HCT116 (cell line): Measurements from ENCODE around the gene CMBL. TPM values are rescaled to one million over a fixed set of nuclear protein-coding genes. Genes with fewer than 3 reads are reported as not detected.

ENCODE experiments used
- ATAC-seq: fragments of 200-7000 bp; cut with Tn5 transposase; 2 replicates; pipeline ENCODE4 v1.9.1; 2020; ENCODE audit warnings: mild to moderate bottlenecking, moderate library complexity
- BruUV-seq: library from RNA; stranded (reverse); fragments of 400-500 nt; replicated peaks from 2 replicates; lab custom pipeline; 2021; lab: Mats Ljungman, UMichigan
- CTCF ChIA-PET: fragments of 300-600 bp; sonication (Branson Sonifier 250); formaldehyde crosslinking; loops from one replicate; lab custom pipeline; 2021; ENCODE audit warnings: antibody characterized with exemption; lab: Charles Lee
- POLR2A ChIA-PET: fragments of 300-600, 350-600 bp; sonication (Branson Sonifier 250); formaldehyde crosslinking; loops from one replicate; lab custom pipeline; 2021; ENCODE audit warnings: antibody characterized with exemption; lab: Charles Lee
- RAD21 ChIA-PET, 2 experiments: fragments of 300-600 bp; sonication (Branson Sonifier 250); formaldehyde crosslinking; loops; one replicate each; lab custom pipeline; 2023; ENCODE audit warnings: low total read pairs in 2 of 2; ENCODE audit not compliant: uncharacterized antibody in 2 of 2, unreplicated experiment in 2 of 2, low non-redundant PET in 1 of 2; lab: Charles Lee
- DNase-seq: peaks from one replicate; pipeline ENCODE4 v3.0.0-alpha.2; 2010; ENCODE audit warnings: low read depth, low spot score
- H2AFZ ChIP-seq: fragments of 200-600 bp; shearing (Covaris generic), sonication (generic); 2 replicates; pipeline ENCODE4 v1.6.1; 2017; ENCODE audit warnings: low read depth, mixed run types, mixed read lengths, antibody characterized with exemption, low read length; ENCODE audit not compliant: poor library complexity, severe bottlenecking
- H3K27ac ChIP-seq: 2 replicates; pipeline ENCODE4 v1.5.1; 2012; ENCODE audit warnings: low read depth, low read length
- H3K27me3 ChIP-seq: fragments of 200-600 bp; sonication (generic); 2 replicates; pipeline ENCODE4 v1.6.1; 2016; ENCODE audit warnings: mixed run types, low read length, mixed read lengths; ENCODE audit not compliant: insufficient read depth
- H3K36me3 ChIP-seq, 2 experiments: fragments of 200-500 bp in 1 of 2; fragments of 200-600 bp in 1 of 2; sonication (Bioruptor generic) in 1 of 2; sonication (generic) in 1 of 2; 2 replicates each; pipeline versions ENCODE4 v1.5.1 to v1.6.1; 2014 to 2016; ENCODE audit warnings: low read length in 2 of 2, inconsistent platforms in 1 of 2, mixed read lengths in 1 of 2, mixed run types in 1 of 2; ENCODE audit not compliant: insufficient read depth in 2 of 2, control insufficient read depth in 1 of 2
- H3K4me1 ChIP-seq, 2 experiments: fragments of 200-600 bp in 1 of 2; sonication (generic) in 1 of 2; 2 replicates each; pipeline versions ENCODE4 v1.5.1 to v1.6.1; 2012 to 2017; ENCODE audit warnings: low read length in 2 of 2, inconsistent platforms in 1 of 2, mild to moderate bottlenecking in 1 of 2, mixed read lengths in 1 of 2, mixed run types in 1 of 2, moderate library complexity in 1 of 2; ENCODE audit not compliant: insufficient read depth in 2 of 2, control insufficient read depth in 1 of 2
- H3K4me2 ChIP-seq: fragments of 200-600 bp; sonication (generic); 2 replicates; pipeline ENCODE4 v1.6.1; 2017; ENCODE audit warnings: mixed run types, low read length, mixed read lengths
- H3K4me3 ChIP-seq, 2 experiments: fragments of 200-600 bp in 1 of 2; sonication (generic) in 1 of 2; replicated peaks in 1 of 2; 2 replicates each; pipeline ENCODE4 v1.5.1; 2011 to 2016; ENCODE audit warnings: low read length in 2 of 2, control low read depth in 1 of 2, low read depth in 1 of 2, mild to moderate bottlenecking in 1 of 2, mixed read lengths in 1 of 2, mixed run types in 1 of 2
- H3K79me2 ChIP-seq: fragments of 200-600 bp; sonication (generic); 2 replicates; pipeline ENCODE4 v1.6.1; 2017; ENCODE audit warnings: mild to moderate bottlenecking, mixed run types, low read length, moderate library complexity, mixed read lengths; ENCODE audit not compliant: insufficient read depth
- H3K9ac ChIP-seq: fragments of 200-600 bp; sonication (generic); 2 replicates; pipeline ENCODE4 v1.6.1; 2016; ENCODE audit warnings: low read length, mixed read lengths
- H3K9me2 ChIP-seq: fragments of 200-600 bp; sonication (generic), shearing (Covaris generic); 2 replicates; pipeline ENCODE4 v1.6.1; 2017; ENCODE audit warnings: mixed run types, mild to moderate bottlenecking, moderate library complexity; ENCODE audit not compliant: insufficient read depth
- H3K9me3 ChIP-seq, 2 experiments: fragments of 200-500 bp in 1 of 2; fragments of 200-600 bp in 1 of 2; sonication (Bioruptor generic) in 1 of 2; sonication (generic) in 1 of 2; 2 replicates each; pipeline ENCODE4 v1.6.1; 2014 to 2017; ENCODE audit warnings: low read length in 2 of 2, mixed read lengths in 2 of 2, inconsistent platforms in 1 of 2, low read depth in 1 of 2, mild to moderate bottlenecking in 1 of 2, mixed run types in 1 of 2, moderate library complexity in 1 of 2; ENCODE audit not compliant: control insufficient read depth in 1 of 2, insufficient read depth in 1 of 2
- H4K20me1 ChIP-seq: fragments of 200-600 bp; sonication (generic), shearing (Covaris generic); 2 replicates; pipeline ENCODE4 v1.6.1; 2017; ENCODE audit warnings: mixed run types, mild to moderate bottlenecking, moderate library complexity; ENCODE audit not compliant: insufficient read depth
- CBX3 ChIP-seq: IDR thresholded peaks from 2 replicates; pipeline ENCODE4 v1.6.1; 2012; ENCODE audit warnings: low read depth
- CEBPB ChIP-seq: IDR thresholded peaks from 2 replicates; pipeline ENCODE4 v1.6.1; 2012; ENCODE audit warnings: low read depth
- EGR1 ChIP-seq: IDR thresholded peaks from 2 replicates; pipeline ENCODE4 v1.6.1; 2012; ENCODE audit warnings: low read depth
- ELF1 ChIP-seq: IDR thresholded peaks from 2 replicates; pipeline ENCODE4 v1.6.1; 2012; ENCODE audit warnings: low read depth, borderline replicate concordance
- EZH2phosphoT487 ChIP-seq: fragments of 200-600 bp; IDR thresholded peaks from 2 replicates; pipeline ENCODE4 v1.6.1; 2018; ENCODE audit warnings: antibody characterized with exemption, borderline replicate concordance
- FOSL1 ChIP-seq: IDR thresholded peaks from 2 replicates; pipeline ENCODE4 v1.6.1; 2012; ENCODE audit warnings: low read depth
- JUND ChIP-seq: IDR thresholded peaks from 2 replicates; pipeline ENCODE4 v1.6.1; 2012
- POLR2AphosphoS5 ChIP-seq: IDR thresholded peaks from 2 replicates; pipeline ENCODE4 v1.6.1; 2011; ENCODE audit warnings: mild to moderate bottlenecking, low read depth, low read length, moderate library complexity
- RAD21 ChIP-seq: IDR thresholded peaks from 2 replicates; pipeline ENCODE4 v1.6.1; 2012; ENCODE audit warnings: low read depth, mild to moderate bottlenecking
- SIN3A ChIP-seq: IDR thresholded peaks from 2 replicates; pipeline ENCODE4 v1.6.1; 2012; ENCODE audit warnings: low read depth
- SRF ChIP-seq: IDR thresholded peaks from 2 replicates; pipeline ENCODE4 v1.6.1; 2012; ENCODE audit warnings: low read depth
- TCF7L2 ChIP-seq: IDR thresholded peaks from 2 replicates; pipeline ENCODE4 v1.7.0; 2011; ENCODE audit warnings: borderline replicate concordance, inconsistent platforms; ENCODE audit not compliant: insufficient read depth, insufficient read length; ENCODE audit errors: extremely low read depth
- YY1 ChIP-seq: IDR thresholded peaks from 2 replicates; pipeline ENCODE4 v1.6.1; 2011; ENCODE audit warnings: low read length, low read depth, moderate library complexity, mild to moderate bottlenecking; ENCODE audit not compliant: insufficient replicate concordance; ENCODE audit errors: extremely low read depth
- ZNF274 ChIP-seq: fragments of 200-500 bp; sonication (Bioruptor generic); IDR thresholded peaks from 2 replicates; pipeline ENCODE4 v1.6.1; 2014; ENCODE audit warnings: mild to moderate bottlenecking, low read depth, low read length, inconsistent platforms
- intact Hi-C: fragments of 100-400 bp; cut with micrococcal nuclease; formaldehyde crosslinking; loops from 2 replicates; pipeline ENCODE4 v1.10.0; 2022
- total RNA-seq: library from RNA; stranded (reverse); gene quantifications from one replicate; pipeline ENCODE4 v1.2.1, GENCODE V29; 2021; ENCODE audit not compliant: unreplicated experiment
- TF ChIP-seq, protein P1 (sequence below): IDR thresholded peaks from 2 replicates; pipeline ENCODE4 v1.6.1; 2011; ENCODE audit warnings: mild to moderate bottlenecking, low read length, moderate library complexity; ENCODE audit not compliant: insufficient replicate concordance; ENCODE audit errors: extremely low read depth
- TF ChIP-seq, protein P2 (sequence below), 3 experiments: fragments of 200-600 bp in 1 of 3; sonication (generic) in 1 of 3; IDR thresholded peaks in 2 of 3; conservative IDR thresholded peaks in 1 of 3; 2 replicates each; pipeline ENCODE4 v1.5.1; 2012 to 2017; ENCODE audit warnings: low read depth in 2 of 3, low read length in 2 of 3, antibody characterized with exemption in 1 of 3, borderline replicate concordance in 1 of 3, control low read depth in 1 of 3, mild to moderate bottlenecking in 1 of 3, mixed read lengths in 1 of 3, mixed run types in 1 of 3, moderate library complexity in 1 of 3; ENCODE audit not compliant: insufficient read depth in 1 of 3
- TF ChIP-seq, protein P3 (sequence below): IDR thresholded peaks from 2 replicates; pipeline ENCODE4 v1.6.1; 2012

The CMBL gene
- total RNA-seq, 1 experiment from 2014 or later, result 51.0 TPM

GRCh38 chr5:10339958-10340357, 32.3 kb upstream of the CMBL start:
- Histone ChIP-seq H3K4me3 (no peak overlapping the region), H3K27me3 (no peaks in the 10 kb centered on the region), H2AFZ (no peak overlapping the region)
- BruUV-seq, result no TSS peak
- TF ChIP-seq EZH2phosphoT487 (no peak), JUND (no peak), ZNF274 (no peak), POLR2AphosphoS5 (no peak)
- TF ChIP-seq, all 23 proteins: peak for 0
- H3K36me3 ChIP-seq, result no peaks in the 10 kb centered on the region
- RAD21 ChIA-PET, result no interaction called here
- H3K9me3 ChIP-seq, result no peaks in the 10 kb centered on the region
- intact Hi-C loops, result no loop called here
- no peak overlapping the region for H3K9ac ChIP-seq
- no peak overlapping the region for H3K4me2 ChIP-seq
- CTCF ChIA-PET, result no interaction called here
- H3K79me2 ChIP-seq, result no peaks in the 10 kb centered on the region
- no peaks in the 10 kb centered on the region for H4K20me1 ChIP-seq
- H3K27ac ChIP-seq, result no peak overlapping the region
- DNase-seq, result no peak
- no peaks in the 10 kb centered on the region for H3K4me1 ChIP-seq
- ATAC-seq, result no peak
- POLR2A ChIA-PET, result no interaction called here
- H3K9me2 ChIP-seq, result no peaks in the 10 kb centered on the region

- no TSS peak for BruUV-seq
- Histone ChIP-seq H3K79me2 (no peaks in the 10 kb centered on the region), H4K20me1 (no peaks in the 10 kb centered on the region), H3K9me2 (no peaks in the 10 kb centered on the region), H3K4me2 (no peak overlapping the region), H3K9me3 (no peaks in the 10 kb centered on the region), H3K27me3 (no peaks in the 10 kb centered on the region), H2AFZ (no peak overlapping the region), H3K36me3 (no peaks in the 10 kb centered on the region), H3K27ac (no peak overlapping the region), H3K9ac (no peak overlapping the region), H3K4me3 (no peak overlapping the region), H3K4me1 (no peaks in the 10 kb centered on the region)
- RAD21 ChIA-PET, result no interaction called here
- POLR2A ChIA-PET, result no interaction called here
- CTCF ChIA-PET, result no interaction called here
- no peak for ATAC-seq
- no peak for DNase-seq
- intact Hi-C loops, result no loop called here
- no peak for TF ChIP-seq CBX3
- TF ChIP-seq, protein P1, sequence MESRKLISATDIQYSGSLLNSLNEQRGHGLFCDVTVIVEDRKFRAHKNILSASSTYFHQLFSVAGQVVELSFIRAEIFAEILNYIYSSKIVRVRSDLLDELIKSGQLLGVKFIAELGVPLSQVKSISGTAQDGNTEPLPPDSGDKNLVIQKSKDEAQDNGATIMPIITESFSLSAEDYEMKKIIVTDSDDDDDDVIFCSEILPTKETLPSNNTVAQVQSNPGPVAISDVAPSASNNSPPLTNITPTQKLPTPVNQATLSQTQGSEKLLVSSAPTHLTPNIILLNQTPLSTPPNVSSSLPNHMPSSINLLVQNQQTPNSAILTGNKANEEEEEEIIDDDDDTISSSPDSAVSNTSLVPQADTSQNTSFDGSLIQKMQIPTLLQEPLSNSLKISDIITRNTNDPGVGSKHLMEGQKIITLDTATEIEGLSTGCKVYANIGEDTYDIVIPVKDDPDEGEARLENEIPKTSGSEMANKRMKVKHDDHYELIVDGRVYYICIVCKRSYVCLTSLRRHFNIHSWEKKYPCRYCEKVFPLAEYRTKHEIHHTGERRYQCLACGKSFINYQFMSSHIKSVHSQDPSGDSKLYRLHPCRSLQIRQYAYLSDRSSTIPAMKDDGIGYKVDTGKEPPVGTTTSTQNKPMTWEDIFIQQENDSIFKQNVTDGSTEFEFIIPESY, result no peak
- no peak for TF ChIP-seq FOSL1
- TF ChIP-seq RAD21, result no peak
- no peak for TF ChIP-seq SIN3A
- no peak for TF ChIP-seq SRF
- TF ChIP-seq, protein P2, sequence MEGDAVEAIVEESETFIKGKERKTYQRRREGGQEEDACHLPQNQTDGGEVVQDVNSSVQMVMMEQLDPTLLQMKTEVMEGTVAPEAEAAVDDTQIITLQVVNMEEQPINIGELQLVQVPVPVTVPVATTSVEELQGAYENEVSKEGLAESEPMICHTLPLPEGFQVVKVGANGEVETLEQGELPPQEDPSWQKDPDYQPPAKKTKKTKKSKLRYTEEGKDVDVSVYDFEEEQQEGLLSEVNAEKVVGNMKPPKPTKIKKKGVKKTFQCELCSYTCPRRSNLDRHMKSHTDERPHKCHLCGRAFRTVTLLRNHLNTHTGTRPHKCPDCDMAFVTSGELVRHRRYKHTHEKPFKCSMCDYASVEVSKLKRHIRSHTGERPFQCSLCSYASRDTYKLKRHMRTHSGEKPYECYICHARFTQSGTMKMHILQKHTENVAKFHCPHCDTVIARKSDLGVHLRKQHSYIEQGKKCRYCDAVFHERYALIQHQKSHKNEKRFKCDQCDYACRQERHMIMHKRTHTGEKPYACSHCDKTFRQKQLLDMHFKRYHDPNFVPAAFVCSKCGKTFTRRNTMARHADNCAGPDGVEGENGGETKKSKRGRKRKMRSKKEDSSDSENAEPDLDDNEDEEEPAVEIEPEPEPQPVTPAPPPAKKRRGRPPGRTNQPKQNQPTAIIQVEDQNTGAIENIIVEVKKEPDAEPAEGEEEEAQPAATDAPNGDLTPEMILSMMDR (IDR thresholded peaks at IDR 0.05 in 2 of 3, conservative IDR thresholded peaks at IDR 0.05 in 1 of 3; ENCODE audit: borderline replicate concordance in 1 of 3, insufficient read depth in 1 of 3, low read depth in 2 of 3, low read length in 2 of 3), result no peak
- TF ChIP-seq CEBPB, result no peak
- TF ChIP-seq TCF7L2, result no peak
- TF ChIP-seq YY1, result no peak
- TF ChIP-seq, protein P3, sequence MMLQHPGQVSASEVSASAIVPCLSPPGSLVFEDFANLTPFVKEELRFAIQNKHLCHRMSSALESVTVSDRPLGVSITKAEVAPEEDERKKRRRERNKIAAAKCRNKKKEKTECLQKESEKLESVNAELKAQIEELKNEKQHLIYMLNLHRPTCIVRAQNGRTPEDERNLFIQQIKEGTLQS, result no peak
- TF ChIP-seq ELF1, result no peak
- no peak for TF ChIP-seq JUND
- TF ChIP-seq EGR1, result no peak
Observed at GRCh38 chr5:10339058-10339811, 31.5 kb upstream of the CMBL start.
